HepG2 (cell line): ENCODE measurements around the gene THRAP3. TPM values are rescaled to one million over a fixed set of nuclear protein-coding genes. Genes with fewer than 3 reads are reported as not detected.

Source experiments
- CHD4 ChIP-seq: fragments of 200-600 bp; sonication (generic); IDR thresholded peaks from 2 replicates; pipeline ENCODE4 v1.7.0; 2017; ENCODE audit warnings: mild to moderate bottlenecking, low read length, borderline replicate concordance
- FOXA1 ChIP-seq, 2 experiments: fragments of 450-650 bp in 1 of 2; sonication (generic) in 1 of 2; formaldehyde crosslinking in 1 of 2; IDR thresholded peaks; 2 replicates each; pipeline versions ENCODE4 v1.4.0 to v1.6.1; 2016 to 2020; ENCODE audit warnings: missing genetic modification reagents in 1 of 2
- GZF1 ChIP-seq: sonication (generic); formaldehyde crosslinking; IDR thresholded peaks from 2 replicates; pipeline ENCODE4 v1.5.1; 2020; ENCODE audit warnings: mild to moderate bottlenecking, missing genetic modification reagents
- HMG20A ChIP-seq: IDR thresholded peaks from 2 replicates; pipeline ENCODE4 v1.6.1; 2016; ENCODE audit warnings: borderline replicate concordance
- HMG20B ChIP-seq: conservative IDR thresholded peaks from 2 replicates; pipeline ENCODE4 v1.6.1; 2016; ENCODE audit warnings: missing genetic modification reagents, missing compliant biosample characterization
- HNRNPH1 ChIP-seq: fragments of 200-400 bp; formaldehyde crosslinking; optimal IDR thresholded peaks from 2 replicates; pipeline ENCODE3; 2017; ENCODE audit warnings: mild to moderate bottlenecking, low read depth, low read length
- HNRNPUL1 ChIP-seq: fragments of 200-400 bp; formaldehyde crosslinking; IDR thresholded peaks from 2 replicates; pipeline ENCODE4 v1.6.1; 2017; ENCODE audit warnings: low read depth, mild to moderate bottlenecking, low read length, moderate library complexity
- IKZF1 ChIP-seq: fragments of 450-650 bp; IDR thresholded peaks from 2 replicates; pipeline ENCODE4 v1.7.1; 2016
- MIER2 ChIP-seq: IDR thresholded peaks from 2 replicates; pipeline ENCODE4 v1.6.1; 2016; ENCODE audit warnings: missing biosample characterization, missing genetic modification reagents
- PITX1 ChIP-seq: sonication (generic); formaldehyde crosslinking; IDR thresholded peaks from 2 replicates; pipeline ENCODE4 v1.5.1; 2020; ENCODE audit warnings: mild to moderate bottlenecking, missing genetic modification reagents
- RFX5 ChIP-seq: IDR thresholded peaks from 2 replicates; pipeline ENCODE4 v1.6.1; 2011; ENCODE audit warnings: low read depth, low read length, improper control_type of control experiment
- RXRA ChIP-seq: sonication (generic); formaldehyde crosslinking; IDR thresholded peaks from 2 replicates; pipeline ENCODE4 v1.5.1; 2020; ENCODE audit warnings: missing genetic modification reagents
- ZBTB7B ChIP-seq: sonication (generic); formaldehyde crosslinking; IDR thresholded peaks from 2 replicates; pipeline ENCODE4 v1.4.0; 2020; ENCODE audit warnings: missing genetic modification reagents
- ZFP1 ChIP-seq: IDR thresholded peaks from 2 replicates; pipeline ENCODE4 v1.6.1; 2016
- ZFP36L2 ChIP-seq: sonication (generic); formaldehyde crosslinking; IDR thresholded peaks from 2 replicates; pipeline ENCODE4 v1.4.0; 2020; ENCODE audit warnings: missing genetic modification reagents
- ZFP90 ChIP-seq: sonication (generic); formaldehyde crosslinking; IDR thresholded peaks from 2 replicates; pipeline ENCODE4 v1.8.0; 2022; ENCODE audit warnings: missing genetic modification reagents, mild to moderate bottlenecking, inconsistent platforms, borderline replicate concordance
- ZNF138 ChIP-seq: sonication (generic); formaldehyde crosslinking; IDR thresholded peaks from 2 replicates; pipeline ENCODE4 v1.5.0; 2020; ENCODE audit warnings: mild to moderate bottlenecking, low read depth, missing genetic modification reagents
- ZSCAN29 ChIP-seq: sonication (generic); formaldehyde crosslinking; conservative IDR thresholded peaks from 2 replicates; pipeline ENCODE4 v1.4.0; 2020; ENCODE audit warnings: mild to moderate bottlenecking, missing genetic modification reagents
- polyA plus RNA-seq, 8 experiments: library from polyadenylated mRNA; depleted of rRNA in 3 of 8; stranded (reverse) in 7 of 8; unstranded in 1 of 8; fragments of >200 nt; fragmentation: Illumina TruSeq in 4 of 8; extraction: Trizol in 4 of 8; gene quantifications; 2 replicates each; pipeline versions ENCODE4 v1.2.1 to v1.2.3, GENCODE V29; 2011 to 2016; ENCODE audit warnings: low read depth in 4 of 8, missing spikeins in 1 of 8, mixed read lengths in 1 of 8; ENCODE audit not compliant: insufficient read depth in 1 of 8
- total RNA-seq, 5 experiments: library from RNA; depleted of rRNA; stranded (reverse); fragments of >200 nt; fragmentation: Illumina TruSeq; extraction: Trizol; gene quantifications; 2 replicates each; pipeline ENCODE4 v1.2.3, GENCODE V29; 2016; ENCODE audit warnings: low read depth in 1 of 5
- TF ChIP-seq, protein P1 (sequence below): sonication (generic); formaldehyde crosslinking; conservative IDR thresholded peaks from 2 replicates; pipeline ENCODE4 v1.4.0; 2020; ENCODE audit warnings: missing genetic modification reagents
- TF ChIP-seq, protein P2 (sequence below): sonication (generic); formaldehyde crosslinking; IDR thresholded peaks from 2 replicates; pipeline ENCODE4 v1.8.1; 2023; ENCODE audit warnings: mild to moderate bottlenecking, missing genetic modification reagents, borderline replicate concordance
- TF ChIP-seq, protein P3 (sequence below): IDR thresholded peaks from 2 replicates; pipeline ENCODE4 v1.6.1; 2012; ENCODE audit warnings: low read length, improper control_type of control experiment
- TF ChIP-seq, protein P4 (sequence below): sonication (generic); formaldehyde crosslinking; conservative IDR thresholded peaks from 2 replicates; pipeline ENCODE4 v1.8.0; 2022; ENCODE audit warnings: low read depth, missing genetic modification reagents
- TF ChIP-seq, protein P5 (sequence below): sonication (generic); formaldehyde crosslinking; IDR thresholded peaks from 2 replicates; pipeline ENCODE4 v1.4.0; 2020; ENCODE audit warnings: missing genetic modification reagents

THRAP3 gene
- total and polyA plus RNA-seq, 2 of the 13 experiments (the other 11 are each of a cell fraction or from before 2014, with no cell fraction given) = 45.0 to 92.6 TPM

DNA sequence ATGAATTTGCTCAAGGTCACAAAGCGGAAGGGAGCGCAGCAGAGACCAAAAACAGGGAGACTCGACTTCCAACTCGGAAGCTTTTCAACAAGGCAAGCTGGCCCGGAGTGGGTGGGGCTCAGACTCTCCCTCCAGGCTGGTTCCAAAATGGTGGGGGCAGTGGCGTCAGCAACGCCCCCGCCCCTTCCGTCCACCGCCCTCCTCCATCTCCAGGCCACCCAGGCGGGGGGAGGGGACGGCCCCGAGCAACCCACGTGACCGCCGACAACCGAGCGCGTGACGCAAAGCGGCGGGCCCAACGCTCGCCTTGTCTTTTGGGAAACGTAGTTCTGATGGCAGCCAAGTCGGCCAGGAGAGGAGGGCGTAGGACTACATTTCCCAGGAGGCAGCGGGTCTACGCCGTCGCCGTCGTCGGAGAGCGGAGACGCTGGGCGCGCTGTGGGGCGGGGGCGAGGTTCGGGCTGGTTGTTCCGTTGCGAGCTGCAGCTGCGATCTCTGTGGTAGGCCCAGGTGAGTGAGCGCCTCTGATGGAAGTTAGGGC is at the start of gene THRAP3 (continued):
- TF ChIP-seq, protein P1, sequence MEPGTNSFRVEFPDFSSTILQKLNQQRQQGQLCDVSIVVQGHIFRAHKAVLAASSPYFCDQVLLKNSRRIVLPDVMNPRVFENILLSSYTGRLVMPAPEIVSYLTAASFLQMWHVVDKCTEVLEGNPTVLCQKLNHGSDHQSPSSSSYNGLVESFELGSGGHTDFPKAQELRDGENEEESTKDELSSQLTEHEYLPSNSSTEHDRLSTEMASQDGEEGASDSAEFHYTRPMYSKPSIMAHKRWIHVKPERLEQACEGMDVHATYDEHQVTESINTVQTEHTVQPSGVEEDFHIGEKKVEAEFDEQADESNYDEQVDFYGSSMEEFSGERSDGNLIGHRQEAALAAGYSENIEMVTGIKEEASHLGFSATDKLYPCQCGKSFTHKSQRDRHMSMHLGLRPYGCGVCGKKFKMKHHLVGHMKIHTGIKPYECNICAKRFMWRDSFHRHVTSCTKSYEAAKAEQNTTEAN (CRISPR knock-in tag) = no peak
- TF ChIP-seq PITX1 (CRISPR knock-in tag) = peak; percentile 67
- TF ChIP-seq ZBTB7B (CRISPR knock-in tag) = 0 out of 2 replicates have a peak, but pooled peaks have one; percentile 32
- TF ChIP-seq HMG20B (CRISPR knock-in tag) = 0 out of 2 replicates have a peak, but pooled peaks have one; percentile 7
- TF ChIP-seq, protein P2, sequence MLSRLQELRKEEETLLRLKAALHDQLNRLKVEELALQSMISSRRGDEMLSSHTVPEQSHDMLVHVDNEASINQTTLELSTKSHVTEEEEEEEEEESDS (CRISPR knock-in tag) = no peak
- TF ChIP-seq IKZF1 = no peak
- TF ChIP-seq ZNF138 (CRISPR knock-in tag) = no peak; the same call in 1 of the 2 replicates
- TF ChIP-seq MIER2 (CRISPR knock-in tag) = no peak
- TF ChIP-seq RXRA (CRISPR knock-in tag) = peak; percentile 51; the same call in 1 of the 2 replicates
- TF ChIP-seq HNRNPUL1 = no peak
- TF ChIP-seq ZSCAN29 (CRISPR knock-in tag) = no peak
- TF ChIP-seq, protein P3, sequence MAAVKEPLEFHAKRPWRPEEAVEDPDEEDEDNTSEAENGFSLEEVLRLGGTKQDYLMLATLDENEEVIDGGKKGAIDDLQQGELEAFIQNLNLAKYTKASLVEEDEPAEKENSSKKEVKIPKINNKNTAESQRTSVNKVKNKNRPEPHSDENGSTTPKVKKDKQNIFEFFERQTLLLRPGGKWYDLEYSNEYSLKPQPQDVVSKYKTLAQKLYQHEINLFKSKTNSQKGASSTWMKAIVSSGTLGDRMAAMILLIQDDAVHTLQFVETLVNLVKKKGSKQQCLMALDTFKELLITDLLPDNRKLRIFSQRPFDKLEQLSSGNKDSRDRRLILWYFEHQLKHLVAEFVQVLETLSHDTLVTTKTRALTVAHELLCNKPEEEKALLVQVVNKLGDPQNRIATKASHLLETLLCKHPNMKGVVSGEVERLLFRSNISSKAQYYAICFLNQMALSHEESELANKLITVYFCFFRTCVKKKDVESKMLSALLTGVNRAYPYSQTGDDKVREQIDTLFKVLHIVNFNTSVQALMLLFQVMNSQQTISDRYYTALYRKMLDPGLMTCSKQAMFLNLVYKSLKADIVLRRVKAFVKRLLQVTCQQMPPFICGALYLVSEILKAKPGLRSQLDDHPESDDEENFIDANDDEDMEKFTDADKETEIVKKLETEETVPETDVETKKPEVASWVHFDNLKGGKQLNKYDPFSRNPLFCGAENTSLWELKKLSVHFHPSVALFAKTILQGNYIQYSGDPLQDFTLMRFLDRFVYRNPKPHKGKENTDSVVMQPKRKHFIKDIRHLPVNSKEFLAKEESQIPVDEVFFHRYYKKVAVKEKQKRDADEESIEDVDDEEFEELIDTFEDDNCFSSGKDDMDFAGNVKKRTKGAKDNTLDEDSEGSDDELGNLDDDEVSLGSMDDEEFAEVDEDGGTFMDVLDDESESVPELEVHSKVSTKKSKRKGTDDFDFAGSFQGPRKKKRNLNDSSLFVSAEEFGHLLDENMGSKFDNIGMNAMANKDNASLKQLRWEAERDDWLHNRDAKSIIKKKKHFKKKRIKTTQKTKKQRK = no peak
- peak; percentile 76 for TF ChIP-seq HNRNPH1
- TF ChIP-seq HMG20A (CRISPR knock-in tag) = no peak
- TF ChIP-seq, protein P4, sequence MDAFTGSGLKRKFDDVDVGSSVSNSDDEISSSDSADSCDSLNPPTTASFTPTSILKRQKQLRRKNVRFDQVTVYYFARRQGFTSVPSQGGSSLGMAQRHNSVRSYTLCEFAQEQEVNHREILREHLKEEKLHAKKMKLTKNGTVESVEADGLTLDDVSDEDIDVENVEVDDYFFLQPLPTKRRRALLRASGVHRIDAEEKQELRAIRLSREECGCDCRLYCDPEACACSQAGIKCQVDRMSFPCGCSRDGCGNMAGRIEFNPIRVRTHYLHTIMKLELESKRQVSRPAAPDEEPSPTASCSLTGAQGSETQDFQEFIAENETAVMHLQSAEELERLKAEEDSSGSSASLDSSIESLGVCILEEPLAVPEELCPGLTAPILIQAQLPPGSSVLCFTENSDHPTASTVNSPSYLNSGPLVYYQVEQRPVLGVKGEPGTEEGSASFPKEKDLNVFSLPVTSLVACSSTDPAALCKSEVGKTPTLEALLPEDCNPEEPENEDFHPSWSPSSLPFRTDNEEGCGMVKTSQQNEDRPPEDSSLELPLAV = no peak
- no peak for TF ChIP-seq CHD4
- TF ChIP-seq, protein P5, sequence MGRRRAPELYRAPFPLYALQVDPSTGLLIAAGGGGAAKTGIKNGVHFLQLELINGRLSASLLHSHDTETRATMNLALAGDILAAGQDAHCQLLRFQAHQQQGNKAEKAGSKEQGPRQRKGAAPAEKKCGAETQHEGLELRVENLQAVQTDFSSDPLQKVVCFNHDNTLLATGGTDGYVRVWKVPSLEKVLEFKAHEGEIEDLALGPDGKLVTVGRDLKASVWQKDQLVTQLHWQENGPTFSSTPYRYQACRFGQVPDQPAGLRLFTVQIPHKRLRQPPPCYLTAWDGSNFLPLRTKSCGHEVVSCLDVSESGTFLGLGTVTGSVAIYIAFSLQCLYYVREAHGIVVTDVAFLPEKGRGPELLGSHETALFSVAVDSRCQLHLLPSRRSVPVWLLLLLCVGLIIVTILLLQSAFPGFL (CRISPR knock-in tag) = no peak
- TF ChIP-seq ZFP36L2 = no peak
- no peak for TF ChIP-seq RFX5
- TF ChIP-seq FOXA1 (IDR thresholded peaks at IDR 0.05) = no peak
- TF ChIP-seq FOXA1 (CRISPR knock-in tag; IDR thresholded peaks at IDR 0.05) = peak; percentile 22; the same call in 1 of the 2 replicates
- TF ChIP-seq GZF1 (CRISPR knock-in tag) = no peak
- no peak; the same call in 1 of the 2 replicates for TF ChIP-seq ZFP1
- no peak for TF ChIP-seq ZFP90 (CRISPR knock-in tag)
